Measurements from ENCODE around the gene ING5. TPM values are rescaled to one million over a fixed set of nuclear protein-coding genes. Genes with fewer than 3 reads are reported as not detected.
A peak's percentile ranks its signal among the peaks of the same experiment; 100 is the strongest.

Gene ING5
- total RNA-seq, 1 experiment from 2014 or later: 39.8 TPM

DNA sequence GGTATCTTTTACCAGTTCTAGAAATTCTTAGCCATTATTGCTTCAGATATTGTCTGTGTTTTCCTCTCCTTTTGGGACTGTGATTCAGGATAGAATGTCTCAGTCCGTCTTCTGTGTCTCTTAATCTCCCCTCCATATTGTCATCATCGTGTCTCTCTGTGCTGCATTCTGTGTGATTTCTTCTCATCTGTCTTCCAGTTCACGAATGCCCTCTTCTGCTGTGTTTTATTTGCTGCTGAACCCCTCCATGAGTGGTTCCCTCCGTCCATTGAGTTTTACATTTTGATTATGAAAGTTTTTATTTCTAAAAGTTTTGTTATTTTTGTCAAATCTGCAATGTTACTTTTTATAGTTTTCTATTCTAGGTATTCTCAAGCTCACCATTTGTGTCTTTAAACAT lies 44.2 kb downstream of the ING5 start:
- ChIA-PET POLR2A (no interaction called here), CTCF (no interaction called here)
- no peak for ATAC-seq
- H3K27ac ChIP-seq (ENCODE audit: low read length): no peak overlapping the region
- no peaks in the 10 kb centered on the region for H3K9me3 ChIP-seq (ENCODE audit: control insufficient read depth, insufficient read depth, low read depth, low read length)
- H3K4me1 ChIP-seq (ENCODE audit: control insufficient read depth, insufficient read depth, low read length): no peaks in the 10 kb centered on the region
- no peaks in the 10 kb centered on the region; the same call in 1 of the 2 replicates for H3K36me3 ChIP-seq (ENCODE audit: control insufficient read depth, insufficient read depth, low read length)
- in situ Hi-C loops (cut with HindIII; ENCODE audit: low pct_unique_long_range_greater_than_20kb, low sequenced_read_pairs) (no loop called here), intact Hi-C loops (cut with micrococcal nuclease; ENCODE audit: unreplicated experiment) (no loop called here)
- DNase-seq (ENCODE audit: low read depth, low spot score): no peak
- no peak overlapping the region for H3K4me3 ChIP-seq (ENCODE audit: low read depth in 2 of 2, low read length in 2 of 2)
- H3K27me3 ChIP-seq (ENCODE audit: control insufficient read depth, insufficient read depth, low read length): no peaks in the 10 kb centered on the region
- TSS peak; percentile 69 for BruUV-seq (replicated peaks)
- TF ChIP-seq, protein P1, sequence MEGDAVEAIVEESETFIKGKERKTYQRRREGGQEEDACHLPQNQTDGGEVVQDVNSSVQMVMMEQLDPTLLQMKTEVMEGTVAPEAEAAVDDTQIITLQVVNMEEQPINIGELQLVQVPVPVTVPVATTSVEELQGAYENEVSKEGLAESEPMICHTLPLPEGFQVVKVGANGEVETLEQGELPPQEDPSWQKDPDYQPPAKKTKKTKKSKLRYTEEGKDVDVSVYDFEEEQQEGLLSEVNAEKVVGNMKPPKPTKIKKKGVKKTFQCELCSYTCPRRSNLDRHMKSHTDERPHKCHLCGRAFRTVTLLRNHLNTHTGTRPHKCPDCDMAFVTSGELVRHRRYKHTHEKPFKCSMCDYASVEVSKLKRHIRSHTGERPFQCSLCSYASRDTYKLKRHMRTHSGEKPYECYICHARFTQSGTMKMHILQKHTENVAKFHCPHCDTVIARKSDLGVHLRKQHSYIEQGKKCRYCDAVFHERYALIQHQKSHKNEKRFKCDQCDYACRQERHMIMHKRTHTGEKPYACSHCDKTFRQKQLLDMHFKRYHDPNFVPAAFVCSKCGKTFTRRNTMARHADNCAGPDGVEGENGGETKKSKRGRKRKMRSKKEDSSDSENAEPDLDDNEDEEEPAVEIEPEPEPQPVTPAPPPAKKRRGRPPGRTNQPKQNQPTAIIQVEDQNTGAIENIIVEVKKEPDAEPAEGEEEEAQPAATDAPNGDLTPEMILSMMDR (IDR thresholded peaks at IDR 0.05): no peak
- TF ChIP-seq TCF7L2 (IDR thresholded peaks at IDR 0.05; ENCODE audit: low read depth, low read length): no peak
- no peak for TF ChIP-seq POLR2AphosphoS5 (IDR thresholded peaks at IDR 0.05; ENCODE audit: low read depth, low read length)
- TF ChIP-seq REST (IDR thresholded peaks at IDR 0.05; ENCODE audit: insufficient read depth in 1 of 2, low read depth in 2 of 2, low read length in 1 of 2): no peak
- no peak for TF ChIP-seq SIN3A (IDR thresholded peaks at IDR 0.05; ENCODE audit: borderline replicate concordance, insufficient read depth, low read depth, low read length)

GRCh38 chr2:241748468-241749256 lies 46.8 kb downstream of the ING5 start:
- Histone ChIP-seq H3K36me3 (ENCODE audit: control insufficient read depth, insufficient read depth, low read length) (no peaks in the 10 kb centered on the region; the same call in 1 of the 2 replicates), H3K27me3 (ENCODE audit: control insufficient read depth, insufficient read depth, low read length) (no peaks in the 10 kb centered on the region), H3K9me3 (ENCODE audit: control insufficient read depth, insufficient read depth, low read depth, low read length) (no peaks in the 10 kb centered on the region), H3K4me1 (ENCODE audit: control insufficient read depth, insufficient read depth, low read length) (no peaks in the 10 kb centered on the region), H3K4me3 (ENCODE audit: low read depth in 2 of 2, low read length in 2 of 2) (no peak overlapping the region), H3K27ac (ENCODE audit: low read length) (no peak overlapping the region)
- intact Hi-C loops (cut with micrococcal nuclease; ENCODE audit: unreplicated experiment): no loop called here
- ChIA-PET CTCF (no interaction called here), POLR2A (no interaction called here)
- ATAC-seq (no peak), DNase-seq (ENCODE audit: low read depth, low spot score) (no peak)
- no TSS peak for BruUV-seq (replicated peaks)
- in situ Hi-C loops (cut with HindIII; ENCODE audit: low pct_unique_long_range_greater_than_20kb, low sequenced_read_pairs): no loop called here
- TF ChIP-seq POLR2AphosphoS5 (IDR thresholded peaks at IDR 0.05; ENCODE audit: low read depth, low read length) (no peak), SIN3A (IDR thresholded peaks at IDR 0.05; ENCODE audit: borderline replicate concordance, insufficient read depth, low read depth, low read length) (no peak), REST (IDR thresholded peaks at IDR 0.05; ENCODE audit: insufficient read depth in 1 of 2, low read depth in 2 of 2, low read length in 1 of 2) (no peak), TCF7L2 (IDR thresholded peaks at IDR 0.05; ENCODE audit: low read depth, low read length) (no peak)
- TF ChIP-seq, protein P1 (IDR thresholded peaks at IDR 0.05): no peak

Data from Panc1 (cell line).